Thyroid gland (tissue), 4 donors: ENCODE measurements around the gene POLD2. TPM values are rescaled to one million over a fixed set of nuclear protein-coding genes. Genes with fewer than 3 reads are reported as not detected.

Source experiments
- DNase-seq, 2 donors: peaks; one replicate each; pipeline ENCODE4 v3.0.0-alpha.2; 2019
- H3K27ac ChIP-seq, 3 donors: fragments of 200-600 bp; sonication (generic); 1 replicate in 2 of 3; 2 replicates in 1 of 3; pipeline ENCODE4 v1.5.1; 2016 to 2019; ENCODE audit warnings: mild to moderate bottlenecking in 1 of 3, moderate library complexity in 1 of 3
- H3K27me3 ChIP-seq: fragments of 200-600 bp; sonication (generic); one replicate; pipeline ENCODE4 v1.5.1; 2019
- H3K36me3 ChIP-seq, 2 donors: fragments of 200-600 bp; sonication (generic); one replicate each; pipeline ENCODE4 v1.5.1; 2016 to 2019
- H3K4me1 ChIP-seq, 2 donors: fragments of 200-600 bp; sonication (generic); one replicate each; pipeline ENCODE4 v1.5.1; 2017 to 2019
- H3K4me3 ChIP-seq, 3 donors: fragments of 200-600 bp; sonication (generic); replicated peaks in 1 of 3; 1 replicate in 2 of 3; 2 replicates in 1 of 3; pipeline ENCODE4 v1.5.1; 2016; ENCODE audit warnings: mild to moderate bottlenecking in 1 of 3
- H3K9me3 ChIP-seq: fragments of 200-600 bp; sonication (generic); one replicate; pipeline ENCODE4 v1.5.1; 2017
- CTCF ChIP-seq, 6 experiments: fragments of 200-600 bp in 3 of 6; fragments of 450-650 bp in 3 of 6; sonication (generic) in 3 of 6; IDR thresholded peaks; one replicate each; pipeline ENCODE4 v1.5.1; 2016 to 2019; ENCODE audit warnings: antibody characterized with exemption in 6 of 6, mild to moderate bottlenecking in 2 of 6, inconsistent platforms in 1 of 6, moderate library complexity in 1 of 6
- POLR2A ChIP-seq, 2 donors: fragments of 450-650 bp; IDR thresholded peaks; one replicate each; pipeline ENCODE4 v1.6.1; 2017; ENCODE audit warnings: antibody characterized with exemption in 2 of 2, mild to moderate bottlenecking in 2 of 2, moderate library complexity in 1 of 2
- WGBS, 2 donors: methylation state at CpG; one replicate each; pipeline ENCODE4 v1.1.5; 2017; 5-methylcytosine and 5-hydroxymethylcytosine counted together
- intact Hi-C: fragments of 100-400 bp; cut with DNase I; formaldehyde crosslinking; loops from one replicate; pipeline ENCODE4 v1.15.1; 2023
- total RNA-seq, 4 donors: library from RNA; depleted of rRNA; stranded (reverse); fragments of >200 nt; gene quantifications; one replicate each; pipeline ENCODE4 v1.2.3, GENCODE V29; 2016

Gene POLD2
- total RNA-seq, 4 donors from 2014 or later, result 48.8 to 65.8 (median 55.1) TPM

- Histone ChIP-seq H3K27me3 (no peaks in the 10 kb centered on the region), H3K4me1 (peaks cover 0 to 13% of the 10 kb centered on the region in 2 donors), H3K27ac (peak overlapping the region; percentile 50 to 72 (median 53)), H3K36me3 (no peaks in the 10 kb centered on the region), H3K4me3 (no peak overlapping the region), H3K9me3 (no peaks in the 10 kb centered on the region)
- 60 to 63% methylated on average over 9 to 10 of the region's 10 CpGs for WGBS, 2 donors
- DNase-seq, result no peak
- intact Hi-C loops, result no loop called here
- TF ChIP-seq CTCF (IDR thresholded peaks at IDR 0.05), result no peak
- no peak for TF ChIP-seq POLR2A (IDR thresholded peaks at IDR 0.05)
Observed at GRCh38 chr7:44100458-44101302, 22.7 kb downstream of the POLD2 start.

DNA sequence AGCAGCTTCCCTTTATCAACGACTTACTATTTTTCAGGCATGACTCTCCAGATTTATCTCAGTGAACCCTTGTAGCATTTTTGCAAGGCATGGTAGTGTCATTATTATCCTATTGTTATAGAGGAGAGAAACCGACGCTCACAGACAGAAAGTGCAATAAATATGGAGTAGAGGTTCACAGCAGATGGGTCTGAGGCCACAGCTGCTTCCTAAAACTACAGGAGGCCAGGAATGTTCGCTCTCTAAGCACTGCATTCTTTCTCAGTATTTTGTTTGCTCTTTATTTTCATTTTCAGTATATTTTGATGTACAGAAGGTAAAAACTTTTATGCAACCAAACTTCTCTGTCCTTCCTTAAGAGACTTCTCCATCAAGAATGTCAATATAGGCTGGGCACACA, 23.7 kb downstream of the POLD2 start:
- no peaks in the 10 kb centered on the region for H3K27me3 ChIP-seq
- no peak for DNase-seq
- no peaks in the 10 kb centered on the region for H3K36me3 ChIP-seq
- H3K4me3 ChIP-seq, result no peak overlapping the region
- H3K9me3 ChIP-seq, result no peaks in the 10 kb centered on the region
- WGBS, 2 donors, result 76 to 78% methylated on average over 4 of the region's 4 CpGs
- intact Hi-C loops, result no loop called here
- no peak overlapping the region for H3K27ac ChIP-seq
- H3K4me1 ChIP-seq, result peaks cover 0 to 8% of the 10 kb centered on the region in 2 donors
- TF ChIP-seq POLR2A (IDR thresholded peaks at IDR 0.05), result no peak
- no peak for TF ChIP-seq CTCF (IDR thresholded peaks at IDR 0.05)

GRCh38 chr7:44098092-44099068, 25.0 kb downstream of the POLD2 start:
- intact Hi-C loops, result no loop called here
- 90 to 94% methylated on average over 6 of the region's 6 CpGs for whole genome bisulfite sequencing, 2 donors
- Histone ChIP-seq H3K27ac (no peak overlapping the region), H3K4me3 (no peak overlapping the region), H3K4me1 (peaks cover 0 to 4% of the 10 kb centered on the region in 2 donors), H3K36me3 (no peaks in the 10 kb centered on the region), H3K9me3 (no peaks in the 10 kb centered on the region), H3K27me3 (no peaks in the 10 kb centered on the region)
- TF ChIP-seq CTCF (IDR thresholded peaks at IDR 0.05) (no peak), POLR2A (IDR thresholded peaks at IDR 0.05) (no peak)
- DNase-seq, result no peak

- intact Hi-C loops, result no loop called here
- no peaks in the 10 kb centered on the region for H3K9me3 ChIP-seq
- no peak overlapping the region for H3K27ac ChIP-seq
- no peaks in the 10 kb centered on the region for H3K27me3 ChIP-seq
- no peak overlapping the region for H3K4me3 ChIP-seq
- DNase-seq, result no peak
- 85 to 87% methylated on average over 9 of the region's 9 CpGs for WGBS, 2 donors
- H3K36me3 ChIP-seq, result no peaks in the 10 kb centered on the region
- no peak for TF ChIP-seq POLR2A (IDR thresholded peaks at IDR 0.05)
- TF ChIP-seq CTCF (IDR thresholded peaks at IDR 0.05), result no peak
- no peaks in the 10 kb centered on the region for H3K4me1 ChIP-seq
Observed at GRCh38 chr7:44097064-44097932, 26.1 kb downstream of the POLD2 start.
